Neuronal stem cell (in vitro differentiated cells): Measurements from ENCODE around the gene ZBTB18.

Source experiments
- DNase-seq: peaks from one replicate; pipeline ENCODE4 v3.0.0-alpha.2; 2013; ENCODE audit warnings: low spot score
- H2AFZ ChIP-seq: one replicate; pipeline ENCODE4 v1.6.1; 2013; ENCODE audit warnings: mild to moderate bottlenecking, low read length, inconsistent platforms
- H2AK5ac ChIP-seq: 2 replicates; pipeline ENCODE4 v1.6.1; 2013; ENCODE audit warnings: low read depth, mild to moderate bottlenecking, inconsistent platforms, low read length, moderate library complexity, mixed read lengths
- H2BK120ac ChIP-seq: 2 replicates; pipeline ENCODE4 v1.6.1; 2013; ENCODE audit warnings: low read depth, mild to moderate bottlenecking, inconsistent platforms, low read length, moderate library complexity, mixed read lengths
- H2BK12ac ChIP-seq: one replicate; pipeline ENCODE4 v1.6.1; 2013; ENCODE audit warnings: low read length, inconsistent platforms
- H2BK15ac ChIP-seq: 2 replicates; pipeline ENCODE4 v1.6.1; 2013; ENCODE audit warnings: mild to moderate bottlenecking, low read length, inconsistent platforms, mixed read lengths
- H2BK5ac ChIP-seq: one replicate; pipeline ENCODE4 v1.6.1; 2013; ENCODE audit warnings: inconsistent platforms, mild to moderate bottlenecking, low read length, moderate library complexity
- H3K14ac ChIP-seq: one replicate; pipeline ENCODE4 v1.6.1; 2013; ENCODE audit warnings: low read length, inconsistent platforms
- H3K18ac ChIP-seq: 2 replicates; pipeline ENCODE4 v1.6.1; 2013; ENCODE audit warnings: low read length, inconsistent platforms
- H3K23ac ChIP-seq: 2 replicates; pipeline ENCODE4 v1.6.1; 2013; ENCODE audit warnings: low read depth, mild to moderate bottlenecking, mixed read lengths, low read length, inconsistent platforms; ENCODE audit not compliant: poor library complexity
- H3K27ac ChIP-seq: replicated peaks from 3 replicates; pipeline ENCODE4 v1.5.1; 2013; ENCODE audit warnings: low read length, inconsistent platforms
- H3K27me3 ChIP-seq, 3 experiments: 2 replicates each; pipeline ENCODE4 v1.6.1; 2013; ENCODE audit warnings: low read length in 3 of 3, mild to moderate bottlenecking in 2 of 3, inconsistent platforms in 1 of 3, low read depth in 1 of 3, mixed read lengths in 1 of 3, moderate library complexity in 1 of 3; ENCODE audit not compliant: control insufficient read depth in 3 of 3, insufficient read depth in 3 of 3
- H3K36me3 ChIP-seq, 2 donors: replicated peaks in 1 of 2; 2 replicates each; pipeline ENCODE4 v1.6.1; 2013; ENCODE audit warnings: low read length in 2 of 2; ENCODE audit not compliant: control insufficient read depth in 2 of 2, insufficient read depth in 2 of 2
- H3K4ac ChIP-seq: 2 replicates; pipeline ENCODE4 v1.6.1; 2013; ENCODE audit warnings: inconsistent platforms, mild to moderate bottlenecking, low read length, moderate library complexity
- H3K4me1 ChIP-seq, 2 donors: 1 replicate in 1 of 2; 2 replicates in 1 of 2; pipeline ENCODE4 v1.6.1; 2013; ENCODE audit warnings: low read length in 2 of 2, low read depth in 1 of 2; ENCODE audit not compliant: control insufficient read depth in 2 of 2, insufficient read depth in 1 of 2
- H3K4me2 ChIP-seq: one replicate; pipeline ENCODE4 v1.6.1; 2013; ENCODE audit warnings: mild to moderate bottlenecking, low read length, inconsistent platforms; ENCODE audit not compliant: insufficient read depth, poor library complexity, severe bottlenecking
- H3K4me3 ChIP-seq, 2 donors: 2 replicates each; pipeline ENCODE4 v1.5.1; 2013; ENCODE audit warnings: low read length in 2 of 2, mild to moderate bottlenecking in 2 of 2, inconsistent platforms in 1 of 2, moderate library complexity in 1 of 2
- H3K79me1 ChIP-seq: one replicate; pipeline ENCODE4 v1.6.1; 2013; ENCODE audit warnings: low read depth, mild to moderate bottlenecking, inconsistent platforms, low read length, moderate library complexity
- H3K9ac ChIP-seq: one replicate; pipeline ENCODE4 v1.6.1; 2013; ENCODE audit warnings: mild to moderate bottlenecking, low read depth, low read length, inconsistent platforms; ENCODE audit not compliant: poor library complexity
- H3K9me3 ChIP-seq, 2 donors: replicated peaks in 1 of 2; 2 replicates each; pipeline versions ENCODE3 to v1.6.1; 2013; ENCODE audit warnings: low read length in 2 of 2, mild to moderate bottlenecking in 2 of 2, inconsistent platforms in 1 of 2, low read depth in 1 of 2, mixed read lengths in 1 of 2, moderate library complexity in 1 of 2; ENCODE audit not compliant: control insufficient read depth in 2 of 2, insufficient read depth in 1 of 2
- H4K8ac ChIP-seq: one replicate; pipeline ENCODE4 v1.6.1; 2013; ENCODE audit warnings: low read depth, mild to moderate bottlenecking, inconsistent platforms, low read length, moderate library complexity
- H4K91ac ChIP-seq: one replicate; pipeline ENCODE4 v1.6.1; 2013; ENCODE audit warnings: low read length, low read depth, mild to moderate bottlenecking, inconsistent platforms; ENCODE audit not compliant: poor library complexity
- WGBS, 2 donors: extraction: QIAGEN DNeasy Blood & Tissue Kit; methylation state at CpG; one replicate each; pipeline ENCODE4 v1.1.7; 2013; ENCODE audit warnings: missing lambda C conversion rate in 2 of 2, mixed read lengths in 1 of 2; ENCODE audit not compliant: insufficient read length in 2 of 2, insufficient replicate concordance in 1 of 2; ENCODE audit errors: extremely low coverage in 2 of 2; 5-methylcytosine and 5-hydroxymethylcytosine counted together

Gene ZBTB18

DNA sequence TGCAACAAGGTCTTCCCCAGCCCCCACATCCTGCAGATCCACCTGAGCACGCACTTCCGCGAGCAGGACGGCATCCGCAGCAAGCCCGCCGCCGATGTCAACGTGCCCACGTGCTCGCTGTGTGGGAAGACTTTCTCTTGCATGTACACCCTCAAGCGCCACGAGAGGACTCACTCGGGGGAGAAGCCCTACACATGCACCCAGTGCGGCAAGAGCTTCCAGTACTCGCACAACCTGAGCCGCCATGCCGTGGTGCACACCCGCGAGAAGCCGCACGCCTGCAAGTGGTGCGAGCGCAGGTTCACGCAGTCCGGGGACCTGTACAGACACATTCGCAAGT, 3.8 kb downstream of the ZBTB18 start:
- H3K18ac ChIP-seq, result peak overlapping the region; percentile 95
- peak overlapping the region; percentile 23 for H2AK5ac ChIP-seq
- H3K4ac ChIP-seq, result peak overlapping the region; percentile 85
- H4K8ac ChIP-seq, result peak overlapping the region; percentile 52
- H2BK5ac ChIP-seq, result peak overlapping the region; percentile 97
- H3K4me1 ChIP-seq, result peaks cover 23 to 57% of the 10 kb centered on the region in 2 donors
- peak overlapping the region; percentile 74 for H3K27ac ChIP-seq
- peak overlapping the region; percentile 98 for H2BK12ac ChIP-seq
- H3K36me3 ChIP-seq, result peaks cover 13 to 42% of the 10 kb centered on the region in 2 donors
- no peaks in the 10 kb centered on the region for H3K27me3 ChIP-seq
- peak overlapping the region; percentile 78 for H3K9ac ChIP-seq
- H3K4me2 ChIP-seq, result no peak overlapping the region
- WGBS, 2 donors, result no CpG with 5 or more reads among the region's 27 CpGs
- H2BK120ac ChIP-seq, result no peak overlapping the region
- no peak overlapping the region for H3K4me3 ChIP-seq
- H4K91ac ChIP-seq, result peak overlapping the region; percentile 87
- peak overlapping the region; percentile 98 for H2BK15ac ChIP-seq
- H3K23ac ChIP-seq, result peak overlapping the region; percentile 70
- peak overlapping the region; percentile 86 for H3K14ac ChIP-seq
- H3K9me3 ChIP-seq, result no peaks in the 10 kb centered on the region
- H3K79me1 ChIP-seq, result peaks cover 8% of the 10 kb centered on the region
- no peak overlapping the region for H2AFZ ChIP-seq
- DNase-seq, result no peak

DNA sequence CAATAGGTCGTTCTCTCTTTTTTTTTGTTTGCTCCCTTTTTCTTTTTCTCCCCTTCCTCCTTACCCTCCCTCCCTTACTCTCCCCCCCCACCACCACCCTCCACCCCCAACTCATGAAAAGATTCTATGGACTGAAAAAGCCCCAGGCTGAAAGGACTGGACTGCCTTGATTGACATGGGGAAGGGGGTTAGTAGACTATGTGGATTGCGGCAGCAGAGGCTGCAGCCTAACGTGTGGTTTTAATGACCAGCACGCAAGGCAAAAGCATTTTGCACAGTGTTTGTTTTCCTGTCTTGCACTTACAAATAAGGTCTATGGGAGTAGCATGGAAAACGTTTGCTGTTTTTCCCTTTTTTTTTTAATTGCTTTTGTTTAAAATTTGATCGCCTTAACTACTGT, 5.5 kb downstream of the ZBTB18 start:
- Histone ChIP-seq H3K27ac (peak overlapping the region; percentile 62), H2BK15ac (no peak overlapping the region), H3K36me3 (peaks cover 13 to 42% of the 10 kb centered on the region in 2 donors), H4K8ac (no peak overlapping the region), H3K4me1 (peaks cover 23 to 57% of the 10 kb centered on the region in 2 donors), H2BK12ac (no peak overlapping the region), H3K9me3 (no peaks in the 10 kb centered on the region), H3K4ac (no peak overlapping the region), H2BK5ac (no peak overlapping the region), H3K79me1 (peaks cover 8% of the 10 kb centered on the region), H4K91ac (no peak overlapping the region), H3K4me3 (peak overlapping the region in 1 of 2 donors; percentile 22), H3K18ac (no peak overlapping the region), H2BK120ac (no peak overlapping the region), H2AFZ (no peak overlapping the region), H3K23ac (no peak overlapping the region), H3K4me2 (no peak overlapping the region), H2AK5ac (no peak overlapping the region), H3K9ac (no peak overlapping the region), H3K27me3 (no peaks in the 10 kb centered on the region), H3K14ac (no peak overlapping the region)
- no CpG with 5 or more reads among the region's 6 CpGs for WGBS, 2 donors
- DNase-seq, result no peak

DNA sequence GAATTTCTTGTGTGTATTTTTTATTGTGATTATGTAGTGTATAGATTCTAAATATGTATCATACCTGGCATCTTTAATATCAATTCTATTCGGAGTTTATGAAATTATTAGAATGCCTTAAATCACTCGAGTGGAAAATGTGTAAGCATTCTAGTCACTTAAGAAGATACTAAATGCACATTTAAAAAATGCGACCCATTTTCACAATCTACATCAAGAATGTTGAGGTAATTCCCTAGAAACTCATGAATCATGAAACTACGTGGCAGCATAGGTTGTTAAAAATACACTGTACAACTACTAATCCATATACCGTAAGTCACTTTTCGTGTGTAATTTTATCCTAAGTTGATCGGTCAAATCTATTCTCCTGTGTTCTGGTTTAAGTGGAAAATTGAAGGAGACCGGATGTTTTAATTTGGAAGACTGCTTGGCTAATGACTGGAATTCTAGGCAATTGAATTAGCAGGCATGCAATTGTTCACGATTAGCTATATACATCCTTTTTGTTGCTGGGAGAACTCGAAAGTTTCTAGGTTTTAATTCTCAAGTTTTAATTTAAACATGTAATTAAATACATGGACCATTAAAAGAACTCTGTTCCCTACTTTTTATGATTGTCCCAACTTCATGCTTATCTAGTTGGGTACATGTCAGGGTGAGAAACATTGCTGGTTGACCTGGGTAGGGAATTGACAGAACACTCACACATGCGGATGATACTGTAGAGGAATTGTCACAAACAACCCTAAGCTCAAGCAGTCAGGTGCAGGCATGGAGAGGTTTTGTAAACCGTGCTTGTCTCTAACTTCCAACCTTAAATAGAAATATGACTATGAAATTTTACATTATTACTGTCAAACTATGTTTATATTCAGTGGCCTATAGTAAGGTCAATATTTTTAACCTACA, 6.6 kb downstream of the ZBTB18 start:
- no peak overlapping the region for H3K4ac ChIP-seq
- H3K9ac ChIP-seq, result no peak overlapping the region
- H2BK15ac ChIP-seq, result no peak overlapping the region
- peaks cover 8% of the 10 kb centered on the region for H3K79me1 ChIP-seq
- H2BK5ac ChIP-seq, result no peak overlapping the region
- H3K14ac ChIP-seq, result no peak overlapping the region
- H3K27me3 ChIP-seq, result no peaks in the 10 kb centered on the region
- WGBS, 2 donors, result no CpG with 5 or more reads among the region's 12 CpGs
- H3K4me2 ChIP-seq, result no peak overlapping the region
- H3K23ac ChIP-seq, result no peak overlapping the region
- H4K8ac ChIP-seq, result no peak overlapping the region
- peaks cover 23 to 56% of the 10 kb centered on the region in 2 donors for H3K4me1 ChIP-seq
- peak overlapping the region; percentile 37 for H3K27ac ChIP-seq
- no peak overlapping the region for H2AFZ ChIP-seq
- no peaks in the 10 kb centered on the region for H3K9me3 ChIP-seq
- H2BK12ac ChIP-seq, result no peak overlapping the region
- DNase-seq, result no peak
- H3K36me3 ChIP-seq, result peaks cover 13 to 42% of the 10 kb centered on the region in 2 donors
- H2BK120ac ChIP-seq, result no peak overlapping the region
- H4K91ac ChIP-seq, result no peak overlapping the region
- no peak overlapping the region for H2AK5ac ChIP-seq
- H3K4me3 ChIP-seq, result no peak overlapping the region
- no peak overlapping the region for H3K18ac ChIP-seq

DNA sequence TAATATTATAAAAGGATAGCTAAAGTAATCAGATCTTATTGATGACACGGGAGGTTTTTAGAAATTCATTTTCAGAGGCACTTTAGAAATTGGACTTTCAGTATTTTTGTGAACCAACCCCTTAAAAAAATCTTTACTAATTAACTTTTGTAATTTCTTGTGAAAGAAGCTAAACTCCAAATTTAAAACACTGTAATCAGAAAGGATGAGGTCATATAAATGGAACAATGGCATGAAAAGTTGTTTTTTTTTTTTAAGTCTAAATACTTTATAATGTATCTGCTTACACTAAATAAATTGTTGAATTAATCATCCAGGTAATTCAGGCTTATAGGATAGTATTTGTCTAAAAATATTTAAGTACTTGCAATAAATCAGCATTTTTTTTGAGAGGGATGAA, 9.0 kb downstream of the ZBTB18 start:
- no peaks in the 10 kb centered on the region for H3K9me3 ChIP-seq
- H2BK5ac ChIP-seq, result no peak overlapping the region
- H2BK12ac ChIP-seq, result no peak overlapping the region
- peaks cover 2 to 30% of the 10 kb centered on the region in 2 donors for H3K36me3 ChIP-seq
- no peak overlapping the region for H4K8ac ChIP-seq
- no peak overlapping the region for H3K4me2 ChIP-seq
- H2BK15ac ChIP-seq, result no peak overlapping the region
- H3K4ac ChIP-seq, result no peak overlapping the region
- H2AFZ ChIP-seq, result no peak overlapping the region
- H3K14ac ChIP-seq, result no peak overlapping the region
- no peak overlapping the region for H3K23ac ChIP-seq
- H3K9ac ChIP-seq, result no peak overlapping the region
- no peak for DNase-seq
- no peak overlapping the region for H4K91ac ChIP-seq
- no peak overlapping the region for H3K27ac ChIP-seq
- WGBS, 2 donors, result no CpG with 5 or more reads among the region's 1 CpG
- H3K18ac ChIP-seq, result no peak overlapping the region
- H3K4me1 ChIP-seq, result peaks cover 12 to 43% of the 10 kb centered on the region in 2 donors
- H3K4me3 ChIP-seq, result no peak overlapping the region
- H2BK120ac ChIP-seq, result no peak overlapping the region
- no peaks in the 10 kb centered on the region for H3K27me3 ChIP-seq
- H3K79me1 ChIP-seq, result no peaks in the 10 kb centered on the region
- H2AK5ac ChIP-seq, result no peak overlapping the region
